Esophagus mucosa (tissue), 1 donor: ENCODE results near the gene GBX2. TPM values are rescaled to one million over a fixed set of nuclear protein-coding genes. Genes with fewer than 3 reads are reported as not detected.
A peak's percentile ranks its signal among the peaks of the same experiment; 100 is the strongest.

Experiments used
- ATAC-seq: fragments of 200-7000 bp; cut with Tn5 transposase; one replicate; pipeline ENCODE4 v1.9.1; 2020
- total RNA-seq: library from RNA; stranded (reverse); gene quantifications from one replicate; pipeline ENCODE4 v1.2.4, GENCODE V29; 2023
- donor health status: DM: yes; HTN: yes; CAD: no.

GBX2 gene
- total RNA-seq, 1 donor from 2014 or later = not detected

GRCh38 chr2:236167297-236168109, 683 bp downstream of the GBX2 start:
- ATAC-seq = peak; percentile 36

DNA sequence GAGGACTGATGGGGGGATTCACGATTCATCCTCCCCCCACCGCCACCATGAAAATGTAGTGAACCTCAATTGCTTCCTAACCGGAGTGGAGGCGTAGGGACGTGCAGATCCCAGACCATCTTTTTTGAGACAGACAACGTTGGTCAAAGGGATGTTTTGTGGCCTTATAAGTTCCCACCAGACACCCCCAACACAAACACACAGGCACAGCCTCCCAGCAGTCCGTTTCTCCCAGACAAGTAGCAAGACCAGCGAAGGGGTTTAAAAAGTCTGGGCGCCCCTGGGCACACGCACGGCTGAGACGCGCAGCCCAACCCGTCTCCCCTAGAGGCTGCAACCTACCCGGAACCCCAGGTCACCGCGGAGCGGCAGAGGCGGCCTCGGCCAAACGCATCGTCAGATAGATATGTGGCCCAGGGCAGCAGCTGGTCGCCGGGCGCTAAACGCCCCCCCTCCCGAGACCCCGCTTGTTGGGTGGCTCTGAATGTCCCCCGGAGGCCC, 1.3 kb downstream of the GBX2 start:
- ATAC-seq = no peak

DNA sequence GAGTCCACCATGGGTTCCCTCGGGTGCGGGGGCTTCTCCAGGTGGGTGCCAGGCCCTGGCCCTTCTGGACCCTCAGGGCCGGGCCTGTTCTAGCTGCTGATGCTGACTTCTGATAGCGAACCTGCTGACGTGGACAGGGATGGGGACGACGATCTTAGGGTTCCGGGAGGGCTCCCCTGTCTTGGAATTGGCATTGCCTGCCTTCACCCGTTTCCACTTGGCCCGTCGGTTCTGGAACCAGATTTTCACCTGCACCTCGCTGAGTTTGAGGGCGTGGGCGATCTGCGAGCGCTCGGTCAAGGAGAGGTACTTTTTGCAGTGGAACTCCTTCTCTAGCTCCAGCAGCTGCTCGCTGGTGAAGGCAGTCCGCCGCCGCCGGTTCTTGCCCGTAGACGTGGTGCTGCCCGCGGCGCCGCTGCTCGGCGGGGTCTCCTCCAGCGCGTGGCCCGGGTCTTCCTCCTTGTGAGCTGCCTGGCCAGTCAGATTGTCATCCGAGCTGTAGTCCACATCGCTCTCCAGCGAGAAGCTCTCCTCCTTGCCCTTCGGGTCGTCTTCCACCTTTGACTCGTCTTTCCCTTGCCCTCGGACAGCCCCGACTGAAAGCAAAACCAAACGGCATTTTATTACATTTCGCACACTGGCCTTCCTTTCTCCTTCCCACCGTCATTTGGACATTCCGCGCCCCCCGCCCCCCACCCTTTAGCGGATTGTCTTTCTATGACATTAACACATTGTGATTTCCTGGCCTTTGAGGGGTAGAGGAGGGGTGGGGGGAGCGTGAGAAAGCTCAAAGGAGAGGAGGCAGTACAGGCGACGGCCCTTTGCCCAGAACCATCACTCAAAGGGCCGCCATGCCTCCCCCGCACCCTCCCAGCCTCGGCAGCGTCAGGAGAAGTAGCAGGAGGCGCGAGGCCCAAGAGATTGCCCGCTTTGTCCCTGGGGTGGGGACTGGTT, 2.1 kb downstream of the GBX2 start:
- no peak for ATAC-seq

GRCh38 chr2:236164925-236165841, 3.0 kb downstream of the GBX2 start:
- no peak for ATAC-seq

- ATAC-seq = no peak
These were observed 3.8 kb downstream of the GBX2 start for GRCh38 chr2:236164201-236164924.

DNA sequence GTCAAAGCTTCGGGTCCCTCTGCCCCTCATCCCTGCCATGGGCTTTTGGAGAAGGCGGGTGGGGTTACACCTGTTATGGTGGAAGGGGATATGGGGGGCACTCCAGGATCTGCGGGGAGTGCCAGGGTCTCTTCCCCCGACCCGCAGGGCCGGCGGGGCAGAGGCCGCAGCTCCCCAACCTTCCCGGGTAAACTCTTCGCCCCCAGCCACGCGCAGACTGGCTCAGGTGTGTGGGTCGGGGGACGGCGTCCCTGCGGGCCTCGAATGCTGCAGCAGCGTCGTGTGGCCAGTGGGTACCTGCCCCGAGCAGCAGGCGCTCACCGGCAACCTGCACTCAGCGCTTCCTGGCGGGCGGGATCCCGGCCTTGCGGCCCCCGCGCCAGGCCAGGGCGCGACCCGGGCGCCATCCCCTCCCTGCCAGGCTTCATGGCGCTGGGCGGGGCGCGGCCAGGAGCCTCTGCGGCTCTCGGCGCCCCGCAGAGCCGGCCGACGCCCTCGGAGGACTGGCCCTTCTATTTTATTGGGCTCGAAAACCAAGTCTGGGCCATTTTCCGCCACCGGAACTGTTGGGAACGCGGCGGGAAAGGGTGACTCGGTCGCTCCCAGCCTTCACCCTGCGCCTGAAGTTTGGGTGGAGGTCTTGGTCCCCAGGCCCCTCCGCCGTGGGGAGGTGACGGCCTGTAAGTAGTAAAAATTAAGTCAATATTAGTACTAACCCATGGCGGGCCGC, 4.5 kb downstream of the GBX2 start:
- no peak for ATAC-seq

- no peak for ATAC-seq
These were observed 5.2 kb downstream of the GBX2 start for GRCh38 chr2:236162882-236163470.

GRCh38 chr2:236162031-236162845, 5.9 kb downstream of the GBX2 start:
- peak; percentile 30 for ATAC-seq

- no peak for ATAC-seq
These were observed 6.7 kb downstream of the GBX2 start for GRCh38 chr2:236161531-236161930.

DNA sequence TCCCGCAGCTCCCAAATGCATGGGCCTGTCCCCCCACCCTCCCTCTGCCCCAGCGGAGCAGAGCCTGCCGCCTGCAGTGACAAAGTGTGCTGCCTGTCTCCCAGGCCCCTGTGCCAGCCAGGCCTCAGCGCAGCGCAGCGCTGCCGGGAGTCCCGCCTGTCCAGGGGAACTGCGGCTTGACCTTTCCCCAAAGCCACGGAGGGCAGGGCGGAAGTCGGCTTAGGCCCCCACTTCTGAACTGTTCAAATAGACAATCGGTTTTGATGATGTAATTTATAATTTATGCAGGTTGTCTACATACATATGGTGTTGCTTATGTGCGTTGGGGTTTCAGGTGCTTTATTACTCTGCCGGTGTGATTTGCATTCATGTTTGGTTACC, 7.1 kb downstream of the GBX2 start:
- no peak for ATAC-seq

DNA sequence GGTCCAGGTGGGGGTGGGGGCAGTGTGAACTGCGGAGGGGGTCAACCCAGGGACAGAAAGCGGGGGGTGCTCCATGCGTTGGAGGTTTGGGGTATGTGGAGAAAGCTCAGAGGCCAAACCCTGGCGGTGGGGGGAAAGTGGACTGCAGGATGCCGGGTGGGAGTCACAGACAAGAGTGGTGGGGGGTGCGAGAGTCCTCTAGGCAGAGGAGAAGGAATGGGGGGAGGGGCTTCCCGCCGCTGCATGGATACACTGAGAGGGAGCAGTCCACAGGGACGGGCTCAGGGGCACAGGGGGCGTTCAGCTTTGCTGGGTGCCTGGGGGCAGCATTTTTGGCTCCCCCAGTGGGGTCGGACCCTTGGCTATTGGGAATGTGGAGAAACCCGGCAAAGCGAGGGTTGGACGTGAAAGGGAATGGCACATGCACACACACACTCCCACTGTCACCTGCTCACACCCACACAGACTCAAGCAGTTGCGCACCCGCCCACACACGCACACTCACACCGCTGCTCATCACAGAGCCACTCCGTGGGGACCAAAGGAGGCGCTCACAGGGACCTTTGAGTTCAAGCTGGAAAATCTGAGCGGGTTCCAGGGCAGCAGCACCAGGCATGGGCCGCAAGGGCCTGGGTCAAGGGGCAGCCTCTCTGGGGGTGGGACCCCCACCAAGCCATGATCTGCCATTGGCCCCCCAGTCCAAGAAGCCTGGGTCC, 7.7 kb downstream of the GBX2 start:
- ATAC-seq = no peak

DNA sequence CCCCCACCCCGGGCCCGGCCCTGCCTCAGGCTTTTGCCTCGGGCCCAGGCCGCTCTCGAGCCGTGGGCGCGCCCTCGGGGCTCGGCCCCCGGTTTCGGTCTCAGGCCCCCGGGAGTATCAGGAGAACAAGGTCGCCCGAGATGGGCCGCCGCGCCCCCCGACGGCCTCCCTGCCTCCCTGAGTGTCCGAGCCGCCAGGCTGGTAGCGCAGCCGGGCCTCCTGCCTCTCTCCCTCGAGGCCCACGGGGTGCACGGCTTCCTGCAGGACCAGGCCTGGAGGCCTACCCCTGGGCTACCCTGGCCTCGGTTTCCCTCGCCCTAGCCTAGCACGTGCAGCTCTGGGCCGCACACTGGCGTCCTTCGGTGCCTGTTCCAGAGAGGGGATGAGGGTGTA, 8.4 kb downstream of the GBX2 start:
- no peak for ATAC-seq

- no peak for ATAC-seq
These were observed 9.0 kb downstream of the GBX2 start for GRCh38 chr2:236158969-236159777.

DNA sequence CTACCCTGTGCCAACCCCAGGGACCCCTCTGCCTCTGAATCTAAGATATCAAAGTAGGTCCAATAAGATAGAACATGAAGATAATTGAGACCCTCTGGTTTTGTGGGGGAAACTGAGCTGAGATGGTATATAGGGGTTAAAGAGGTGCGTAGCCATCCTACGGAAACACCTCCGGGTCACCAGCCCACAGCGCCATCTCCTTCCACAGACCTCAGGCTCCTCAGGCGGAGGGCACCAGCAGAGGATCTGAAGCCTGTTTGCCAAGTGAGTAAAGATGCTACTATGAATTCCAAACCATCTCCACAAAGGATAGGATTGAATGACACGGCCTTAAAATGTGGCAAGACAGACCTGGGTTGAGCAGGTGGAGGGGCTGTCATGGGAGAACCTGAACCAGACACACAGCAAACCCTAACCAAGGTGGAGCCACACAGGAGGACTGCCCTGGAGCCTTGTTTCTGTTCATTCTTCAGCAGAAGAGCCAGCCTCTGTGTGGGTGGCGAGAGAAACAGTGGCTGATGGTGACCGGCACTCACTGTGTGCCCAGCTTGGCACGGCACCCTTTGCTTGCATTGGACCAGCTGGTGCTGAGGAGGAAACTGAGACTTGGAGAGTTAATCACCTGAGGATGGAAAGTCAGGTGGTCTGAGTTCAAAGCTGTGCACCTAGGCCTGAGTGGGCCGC, 10.2 kb downstream of the GBX2 start:
- no peak for ATAC-seq

DNA sequence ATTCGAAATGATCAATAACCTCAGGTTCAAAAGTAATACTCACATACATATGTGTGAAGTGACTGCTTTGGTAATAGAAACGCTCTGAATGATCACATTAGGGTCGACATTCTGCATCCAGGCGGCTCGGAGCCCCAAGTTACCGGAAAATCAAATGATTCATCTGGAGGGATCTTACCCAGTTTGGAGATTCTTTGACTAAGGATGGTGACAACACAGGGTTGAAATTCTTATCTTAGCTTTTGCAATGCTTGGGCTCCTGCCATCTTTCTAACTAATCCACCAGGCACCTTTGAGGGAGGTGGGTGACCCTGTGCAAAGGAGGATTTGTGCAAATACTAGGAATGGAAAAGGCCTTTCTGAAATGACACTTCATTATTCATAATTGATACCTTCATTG, 10.8 kb downstream of the GBX2 start:
- no peak for ATAC-seq

- ATAC-seq = no peak
These were observed 11.4 kb downstream of the GBX2 start for GRCh38 chr2:236156860-236157194.

DNA sequence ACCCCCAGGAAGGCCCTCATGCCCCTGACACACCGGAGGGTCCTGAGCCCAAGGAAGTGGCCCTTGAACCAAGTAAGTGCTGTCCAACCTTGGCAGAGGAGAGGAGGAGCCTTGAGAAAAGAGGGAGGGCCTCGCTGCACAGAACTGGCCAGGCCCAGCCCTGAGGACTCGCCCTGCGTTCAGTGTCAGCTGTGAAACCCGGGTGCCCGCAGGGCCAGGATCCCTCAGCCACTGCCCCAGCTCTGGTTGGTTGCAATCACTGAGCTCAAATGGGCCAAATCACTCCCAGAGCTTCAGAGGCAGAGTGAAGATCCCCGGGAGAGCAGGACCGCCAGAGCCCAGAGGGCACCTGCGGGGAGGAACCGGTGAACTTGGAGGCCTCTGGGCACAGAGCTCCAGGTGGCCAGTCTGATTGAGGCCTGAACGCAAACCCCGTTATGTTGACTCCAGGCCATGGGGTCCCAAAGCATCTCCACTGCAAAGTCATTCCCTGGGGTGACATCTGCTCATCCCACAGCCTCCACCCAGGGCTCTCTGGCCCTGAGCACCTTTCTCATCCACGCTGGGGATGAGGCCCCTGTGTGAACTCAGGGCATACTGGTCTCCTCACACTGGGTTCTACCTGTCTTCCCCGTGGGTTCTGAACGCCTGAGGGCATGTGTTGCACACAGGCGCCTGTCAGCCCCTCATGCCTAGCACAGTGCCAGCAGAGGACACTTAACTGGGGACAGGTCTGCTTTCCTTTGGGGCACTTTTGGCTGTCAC, 11.9 kb downstream of the GBX2 start:
- no peak for ATAC-seq
